GM12872 (cell line): Measurements from ENCODE around the gene MYBBP1A.

Experiments
- TF ChIP-seq, protein P1 (sequence below): IDR thresholded peaks from 3 replicates; pipeline ENCODE4 v1.5.1; 2011; ENCODE audit warnings: low read depth, mild to moderate bottlenecking, low read length, moderate library complexity; ENCODE audit not compliant: insufficient read depth

MYBBP1A gene

DNA sequence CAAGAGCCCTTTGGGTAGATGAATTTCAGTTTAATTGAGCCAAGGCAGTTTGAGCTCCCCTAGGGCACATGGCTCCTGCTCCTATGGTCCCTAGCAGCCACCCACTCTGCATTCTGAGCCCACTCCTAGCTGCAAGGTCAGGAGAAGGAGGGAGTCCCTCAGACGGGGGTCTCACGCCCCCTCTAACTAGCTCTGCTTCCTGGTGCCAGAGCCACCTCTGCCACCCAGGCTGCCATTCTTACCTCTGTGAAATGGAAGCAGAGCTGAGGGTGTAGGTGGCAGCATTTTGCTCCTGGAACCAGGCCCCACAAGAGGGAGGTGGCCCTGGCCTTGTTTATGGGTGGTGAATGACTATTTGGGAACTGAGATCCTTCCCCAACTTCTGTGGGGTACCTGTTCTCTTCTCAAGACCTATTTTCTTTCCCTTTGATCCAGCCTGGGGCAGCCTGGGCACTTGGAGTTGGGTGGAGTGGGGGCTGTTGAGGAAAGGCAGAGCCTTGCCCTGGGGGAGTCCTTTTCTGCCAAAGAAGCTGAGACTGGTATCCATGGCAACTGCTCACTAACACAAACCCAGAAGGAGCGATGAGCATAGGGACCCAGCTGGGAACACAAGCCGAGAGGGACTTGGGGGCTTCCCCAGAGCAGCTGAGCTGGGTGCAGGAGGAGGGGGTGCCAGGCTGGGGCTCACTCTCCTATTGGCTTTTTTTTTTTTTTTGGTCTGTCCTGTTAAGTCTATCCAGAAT lies 51.7 kb downstream of the MYBBP1A start:
- TF ChIP-seq, protein P1, sequence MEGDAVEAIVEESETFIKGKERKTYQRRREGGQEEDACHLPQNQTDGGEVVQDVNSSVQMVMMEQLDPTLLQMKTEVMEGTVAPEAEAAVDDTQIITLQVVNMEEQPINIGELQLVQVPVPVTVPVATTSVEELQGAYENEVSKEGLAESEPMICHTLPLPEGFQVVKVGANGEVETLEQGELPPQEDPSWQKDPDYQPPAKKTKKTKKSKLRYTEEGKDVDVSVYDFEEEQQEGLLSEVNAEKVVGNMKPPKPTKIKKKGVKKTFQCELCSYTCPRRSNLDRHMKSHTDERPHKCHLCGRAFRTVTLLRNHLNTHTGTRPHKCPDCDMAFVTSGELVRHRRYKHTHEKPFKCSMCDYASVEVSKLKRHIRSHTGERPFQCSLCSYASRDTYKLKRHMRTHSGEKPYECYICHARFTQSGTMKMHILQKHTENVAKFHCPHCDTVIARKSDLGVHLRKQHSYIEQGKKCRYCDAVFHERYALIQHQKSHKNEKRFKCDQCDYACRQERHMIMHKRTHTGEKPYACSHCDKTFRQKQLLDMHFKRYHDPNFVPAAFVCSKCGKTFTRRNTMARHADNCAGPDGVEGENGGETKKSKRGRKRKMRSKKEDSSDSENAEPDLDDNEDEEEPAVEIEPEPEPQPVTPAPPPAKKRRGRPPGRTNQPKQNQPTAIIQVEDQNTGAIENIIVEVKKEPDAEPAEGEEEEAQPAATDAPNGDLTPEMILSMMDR: no peak

DNA sequence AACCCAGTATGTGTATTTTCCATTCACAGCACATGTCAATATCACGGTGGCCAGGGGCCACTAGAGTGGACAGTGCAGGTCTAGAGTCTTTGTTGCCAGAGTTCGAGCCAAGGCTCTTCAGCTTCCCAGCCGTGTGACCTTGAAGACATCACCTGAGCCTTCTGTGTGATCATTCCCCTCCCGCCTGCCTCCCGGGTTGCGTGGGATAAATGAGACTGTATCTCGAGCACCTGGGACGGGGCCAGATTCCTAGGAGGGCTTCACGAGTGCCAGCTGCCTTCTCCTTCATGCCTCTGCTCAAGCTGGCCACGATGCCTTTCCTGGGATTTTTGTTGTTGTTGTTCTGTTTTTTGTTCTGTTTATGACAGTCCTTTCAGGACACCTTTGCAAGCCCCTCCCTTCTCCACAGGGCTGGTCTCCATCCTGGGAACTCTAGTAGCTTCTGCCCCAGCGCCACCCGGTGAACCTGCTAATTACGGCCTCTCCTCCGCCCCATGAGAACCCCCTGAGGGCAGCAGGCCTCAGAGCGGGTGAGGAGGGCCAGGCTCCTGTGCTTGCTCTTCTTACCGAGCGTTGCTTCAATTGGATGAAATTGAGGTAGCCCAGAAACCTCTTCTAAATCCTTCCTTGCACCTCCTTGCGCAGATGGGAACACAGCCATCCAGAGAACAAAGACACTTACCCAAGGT lies 52.6 kb downstream of the MYBBP1A start:
- TF ChIP-seq, protein P1: no peak

GRCh38 chr17:4501295-4501949 lies 53.8 kb downstream of the MYBBP1A start:
- TF ChIP-seq, protein P1: no peak

DNA sequence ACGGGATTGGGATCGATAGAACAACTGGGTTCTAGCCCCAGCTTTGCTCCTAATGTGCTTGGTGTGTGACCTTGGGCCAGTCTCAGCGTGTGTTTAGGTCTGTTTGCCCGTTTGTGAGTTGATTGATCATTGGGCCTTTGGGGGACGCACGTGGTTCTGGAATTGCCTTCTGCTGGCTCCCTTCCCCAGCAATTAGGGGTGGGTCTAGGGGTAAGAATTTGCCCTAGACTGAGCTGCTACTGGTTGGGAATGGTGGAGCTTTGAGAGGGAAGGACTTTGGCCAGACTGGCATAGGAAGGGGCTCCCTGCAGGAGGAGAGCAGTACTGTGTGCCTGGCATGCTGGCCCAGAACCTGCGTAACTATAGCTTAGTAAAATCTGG lies 55.0 kb downstream of the MYBBP1A start:
- TF ChIP-seq, protein P1: no peak

DNA sequence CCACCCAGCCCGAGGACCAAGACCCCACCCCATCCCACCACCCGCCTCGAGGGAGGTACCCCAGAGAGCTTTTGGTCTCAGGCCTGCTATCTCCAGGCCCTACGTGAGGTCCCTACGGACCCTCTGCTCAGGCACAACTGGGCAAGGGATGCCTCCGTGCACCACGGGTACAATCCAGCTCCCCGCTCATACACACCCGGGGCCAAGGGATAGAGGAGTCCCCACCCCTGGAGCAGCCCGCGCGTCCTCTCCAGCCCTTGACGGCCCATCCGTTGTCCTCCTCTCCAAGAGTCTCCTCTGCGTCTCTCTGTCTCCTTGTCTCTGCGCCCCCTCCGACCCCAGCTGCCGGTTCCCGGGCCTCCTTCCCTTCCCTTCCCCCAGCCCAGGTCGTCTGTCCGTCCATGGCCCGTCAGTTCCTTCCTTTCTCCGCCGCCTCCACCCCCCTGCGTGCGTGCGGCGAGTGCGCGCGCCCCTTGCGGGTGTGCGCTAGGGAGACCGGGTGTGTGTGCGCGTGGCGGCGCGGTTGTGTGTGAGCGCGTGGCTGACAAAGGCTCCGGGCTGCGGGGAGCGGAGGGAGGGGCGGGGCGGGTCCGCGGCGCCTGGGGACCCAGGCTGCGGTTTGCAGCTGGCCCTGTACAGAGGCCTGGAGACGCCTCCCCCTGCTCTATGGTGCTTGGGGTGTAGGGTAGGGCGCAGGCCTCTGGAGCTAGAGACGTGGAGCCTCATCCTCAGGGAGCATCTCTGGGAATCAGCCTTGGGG lies 55.6 kb downstream of the MYBBP1A start:
- TF ChIP-seq, protein P1: no peak

- TF ChIP-seq, protein P1: no peak
Observed at GRCh38 chr17:4498461-4499397, 56.5 kb downstream of the MYBBP1A start, which contains the start of gene SPNS2. TSS of gene SPNS2 (plus strand) at chr17:4498881. CDS start at chr17:4499048, 167 bp downstream.
